Spinal cord (tissue), 10 donors: ENCODE results near the gene VTA1. TPM values are rescaled to one million over a fixed set of nuclear protein-coding genes. Genes with fewer than 3 reads are reported as not detected.
"Not testable (repeated sequence)": the region's sequence is repeated elsewhere in the genome, so short reads cannot be mapped to it uniquely, and the experiment has no call there.

ENCODE experiments used
- DNase-seq, 6 donors: peaks; one replicate each; pipeline versions ENCODE4 v3.0.0 to v3.0.0-alpha.2; 2013 to 2015; ENCODE audit warnings: low spot score in 6 of 6, low read depth in 4 of 6
- H3K27ac ChIP-seq: one replicate; pipeline ENCODE4 v1.5.1; 2013; ENCODE audit warnings: low read depth, low read length, control low read depth
- H3K27me3 ChIP-seq: one replicate; pipeline ENCODE4 v1.6.1; 2013; ENCODE audit warnings: low read length; ENCODE audit not compliant: control insufficient read depth, insufficient read depth
- H3K36me3 ChIP-seq: one replicate; pipeline ENCODE4 v1.6.1; 2013; ENCODE audit warnings: low read length; ENCODE audit not compliant: control insufficient read depth, insufficient read depth
- H3K4me1 ChIP-seq: one replicate; pipeline ENCODE4 v1.6.1; 2013; ENCODE audit warnings: low read length; ENCODE audit not compliant: control insufficient read depth, insufficient read depth
- H3K4me3 ChIP-seq: one replicate; pipeline ENCODE4 v1.5.1; 2013; ENCODE audit warnings: low read depth, low read length, control low read depth
- H3K9me3 ChIP-seq: one replicate; pipeline ENCODE4 v1.6.1; 2013; ENCODE audit warnings: low read length; ENCODE audit not compliant: control insufficient read depth, insufficient read depth
- WGBS: methylation state at CpG from one replicate; pipeline ENCODE4 v1.1.5; 2013; ENCODE audit warnings: missing lambda C conversion rate; ENCODE audit not compliant: insufficient coverage; 5-methylcytosine and 5-hydroxymethylcytosine counted together
- polyA plus RNA-seq, 2 donors: library from polyadenylated mRNA; unstranded; fragments of 120-200 nt; gene quantifications; one replicate each; pipeline ENCODE4 v1.2.1, GENCODE V29; 2013; ENCODE audit not compliant: insufficient read length in 2 of 2
- total RNA-seq, 2 donors: library from RNA; depleted of rRNA in 1 of 2; stranded (reverse); fragments of 120-200 nt in 1 of 2; fragments of >200 nt in 1 of 2; gene quantifications; one replicate each; pipeline versions ENCODE4 v1.2.3 to v1.2.4, GENCODE V29; 2013 to 2014
- donor health status: healthy.

Gene VTA1
- total and polyA plus RNA-seq, 4 donors, result 59.8 to 102 (median 88.4) TPM

- Histone ChIP-seq H3K27ac (no peak overlapping the region), H3K36me3 (no peaks in the 10 kb centered on the region), H3K27me3 (no peaks in the 10 kb centered on the region), H3K4me1 (no peaks in the 10 kb centered on the region), H3K4me3 (no peak overlapping the region), H3K9me3 (no peaks in the 10 kb centered on the region)
- no peak for DNase-seq
- no CpG with 5 or more reads among the region's 2 CpGs for WGBS
These were observed 37.2 kb downstream of the VTA1 start for GRCh38 chr6:142184307-142184706.

GRCh38 chr6:142185641-142186040 lies 38.6 kb downstream of the VTA1 start:
- no peaks in the 10 kb centered on the region for H3K27me3 ChIP-seq
- no peaks in the 10 kb centered on the region for H3K9me3 ChIP-seq
- H3K36me3 ChIP-seq, result no peaks in the 10 kb centered on the region
- 71% methylated on average over 1 of the region's 1 CpG for WGBS
- H3K4me3 ChIP-seq, result no peak overlapping the region
- no peaks in the 10 kb centered on the region for H3K4me1 ChIP-seq
- no peak overlapping the region for H3K27ac ChIP-seq
- DNase-seq, result no peak

GRCh38 chr6:142187209-142187608 lies 40.1 kb downstream of the VTA1 start:
- Histone ChIP-seq H3K27me3 (no peaks in the 10 kb centered on the region), H3K27ac (no peak overlapping the region), H3K4me1 (no peaks in the 10 kb centered on the region), H3K9me3 (no peaks in the 10 kb centered on the region), H3K36me3 (no peaks in the 10 kb centered on the region), H3K4me3 (no peak overlapping the region)
- DNase-seq, result peak in 2 of 6 donors; percentile 23 to 58
- no CpG with 5 or more reads among the region's 1 CpG for WGBS

DNA sequence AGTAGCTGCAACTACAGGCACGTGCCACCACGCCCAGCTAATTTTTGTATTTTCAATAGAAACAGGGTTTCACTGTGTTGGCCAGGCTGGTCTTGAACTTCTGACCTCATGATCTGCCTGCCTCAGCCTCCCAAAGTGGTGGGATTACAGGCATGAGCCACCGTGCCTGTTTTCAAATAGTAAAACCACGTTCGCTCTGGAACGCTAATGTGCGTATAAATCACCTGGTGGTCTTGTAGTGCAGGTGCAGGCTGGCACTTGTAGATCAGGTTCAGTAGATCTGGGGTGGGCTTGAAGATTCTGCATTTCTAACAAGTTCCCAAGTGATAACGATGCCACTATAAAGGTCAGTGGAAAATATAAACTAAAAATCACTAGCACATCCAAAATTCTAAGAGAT lies 41.3 kb downstream of the VTA1 start:
- not testable (repeated sequence) for H3K36me3 ChIP-seq, H3K4me3 ChIP-seq, H3K9me3 ChIP-seq, H3K27ac ChIP-seq, H3K4me1 ChIP-seq, H3K27me3 ChIP-seq, DNase-seq
- WGBS, result 93% methylated on average over 5 of the region's 8 CpGs

- DNase-seq, result no peak
- Histone ChIP-seq H3K27me3 (no peaks in the 10 kb centered on the region), H3K36me3 (no peaks in the 10 kb centered on the region), H3K27ac (no peak overlapping the region), H3K4me1 (no peaks in the 10 kb centered on the region), H3K4me3 (no peak overlapping the region), H3K9me3 (no peaks in the 10 kb centered on the region)
- 100% methylated on average over 1 of the region's 2 CpGs for WGBS
These were observed 42.0 kb downstream of the VTA1 start for GRCh38 chr6:142189057-142189456.

DNA sequence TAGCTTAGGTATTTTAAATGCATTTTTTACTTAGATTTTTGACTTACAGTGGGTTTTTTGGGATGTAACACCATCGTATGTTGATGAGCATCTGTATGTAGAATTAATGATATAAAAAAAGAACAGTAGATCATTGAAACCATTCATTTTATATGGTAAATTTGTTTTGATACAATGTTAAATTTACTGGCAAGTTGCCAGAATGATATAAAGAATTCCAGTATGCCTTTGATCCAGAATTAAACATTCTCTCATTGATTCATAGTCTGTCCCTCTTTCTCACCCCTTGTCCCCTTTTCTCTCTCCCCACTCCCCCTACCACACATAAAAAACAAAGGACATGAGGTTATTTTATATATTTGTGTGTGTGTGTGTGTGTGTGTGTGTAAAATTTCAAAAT lies 45.3 kb downstream of the VTA1 start:
- no peak for DNase-seq
- no peak overlapping the region for H3K4me3 ChIP-seq
- WGBS, result no CpG with 5 or more reads among the region's 1 CpG
- H3K4me1 ChIP-seq, result no peaks in the 10 kb centered on the region
- H3K27ac ChIP-seq, result no peak overlapping the region
- no peaks in the 10 kb centered on the region for H3K9me3 ChIP-seq
- no peaks in the 10 kb centered on the region for H3K36me3 ChIP-seq
- H3K27me3 ChIP-seq, result no peaks in the 10 kb centered on the region

DNA sequence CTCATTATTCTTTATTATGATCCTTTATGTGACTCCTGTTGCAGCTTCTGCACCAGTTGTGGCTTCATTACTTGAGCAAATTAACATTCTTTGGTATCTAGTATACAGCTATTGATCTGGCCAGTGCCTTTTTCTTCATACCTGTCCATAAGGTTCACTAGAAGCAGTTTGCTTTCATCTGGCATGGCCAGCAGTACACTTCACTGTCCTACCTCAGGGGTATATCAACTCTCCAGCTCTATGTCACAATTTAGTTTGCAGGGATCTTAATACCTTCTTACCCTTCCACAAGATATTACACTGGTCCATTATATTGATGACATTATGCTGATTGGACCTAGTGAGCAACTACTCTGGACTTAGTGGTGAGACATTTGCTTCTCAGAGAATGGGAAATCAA lies 46.6 kb downstream of the VTA1 start:
- H3K4me3 ChIP-seq, result no peak overlapping the region
- H3K9me3 ChIP-seq, result no peaks in the 10 kb centered on the region
- H3K27me3 ChIP-seq, result no peaks in the 10 kb centered on the region
- no peaks in the 10 kb centered on the region for H3K36me3 ChIP-seq
- H3K4me1 ChIP-seq, result no peaks in the 10 kb centered on the region
- no peak overlapping the region for H3K27ac ChIP-seq
- no peak for DNase-seq

GRCh38 chr6:142195862-142196541 lies 48.9 kb downstream of the VTA1 start:
- no CpG with 5 or more reads among the region's 4 CpGs for WGBS
- no peaks in the 10 kb centered on the region for H3K9me3 ChIP-seq
- H3K27me3 ChIP-seq, result no peaks in the 10 kb centered on the region
- H3K4me3 ChIP-seq, result no peak overlapping the region
- no peak for DNase-seq
- no peaks in the 10 kb centered on the region for H3K36me3 ChIP-seq
- H3K27ac ChIP-seq, result no peak overlapping the region
- H3K4me1 ChIP-seq, result no peaks in the 10 kb centered on the region

DNA sequence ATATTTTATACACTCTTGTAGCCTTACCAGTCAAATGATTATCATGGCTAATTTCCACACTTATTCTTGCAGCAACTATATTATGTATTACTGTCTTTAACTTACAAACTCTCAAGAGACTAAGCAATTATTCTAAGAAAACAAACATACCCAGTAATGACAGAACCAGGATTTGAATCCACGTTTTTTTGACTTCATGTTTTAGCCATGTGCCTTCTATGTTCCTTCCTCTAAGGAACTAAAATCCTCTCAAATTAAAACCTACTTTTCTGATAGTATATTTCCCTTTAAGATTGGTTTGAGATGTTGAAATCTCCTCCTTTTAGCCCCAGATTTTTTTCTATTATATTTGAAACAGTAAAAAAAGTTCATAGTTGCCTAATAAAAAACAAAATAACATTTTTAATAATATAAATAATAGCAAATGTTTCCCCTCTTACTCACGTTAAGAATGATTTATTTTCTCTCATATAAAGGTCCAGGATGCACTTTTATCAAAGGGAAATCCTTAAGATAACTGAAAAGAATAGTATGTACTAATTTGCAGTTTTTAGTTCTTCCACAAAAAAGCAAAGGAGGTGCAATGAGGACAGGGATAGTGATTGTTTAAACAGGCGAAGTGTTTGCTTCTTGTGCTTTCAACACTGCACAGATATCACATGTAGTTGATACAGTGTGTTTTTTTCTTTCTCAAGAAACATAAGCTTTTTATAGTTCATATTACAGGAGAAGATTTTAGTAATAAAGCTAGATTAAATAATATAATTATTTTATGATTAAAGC lies 54.0 kb downstream of the VTA1 start:
- Histone ChIP-seq H3K9me3 (no peaks in the 10 kb centered on the region), H3K4me3 (no peak overlapping the region), H3K4me1 (no peaks in the 10 kb centered on the region), H3K27ac (no peak overlapping the region), H3K27me3 (no peaks in the 10 kb centered on the region), H3K36me3 (no peaks in the 10 kb centered on the region)
- 86% methylated on average over 1 of the region's 3 CpGs for WGBS
- DNase-seq, result no peak

GRCh38 chr6:142207265-142207877 lies 60.3 kb downstream of the VTA1 start:
- WGBS, result 100% methylated on average over 1 of the region's 4 CpGs
- Histone ChIP-seq H3K4me3 (no peak overlapping the region), H3K36me3 (peaks cover 3% of the 10 kb centered on the region), H3K9me3 (peaks cover 4% of the 10 kb centered on the region), H3K4me1 (no peaks in the 10 kb centered on the region), H3K27me3 (no peaks in the 10 kb centered on the region), H3K27ac (no peak overlapping the region)
- DNase-seq, result peak in 1 of 6 donors; percentile 17
